Muscle layer of colon (tissue), 2 donors: ENCODE measurements around the gene RMI2.
"Not testable (repeated sequence)": the region's sequence is repeated elsewhere in the genome, so short reads cannot be mapped to it uniquely, and the experiment has no call there.

Experiments
- H3K27ac ChIP-seq: one replicate; pipeline ENCODE4 v1.7.0; 2013; ENCODE audit warnings: low read depth, mild to moderate bottlenecking, low read length, moderate library complexity
- H3K27me3 ChIP-seq, 2 donors: one replicate each; pipeline ENCODE4 v1.7.0; 2013; ENCODE audit warnings: low read length in 2 of 2, mild to moderate bottlenecking in 2 of 2; ENCODE audit not compliant: insufficient read depth in 2 of 2, control insufficient read depth in 1 of 2
- H3K36me3 ChIP-seq: one replicate; pipeline ENCODE4 v1.7.0; 2013; ENCODE audit warnings: mild to moderate bottlenecking, low read length; ENCODE audit not compliant: insufficient read depth
- H3K4me1 ChIP-seq: one replicate; pipeline ENCODE4 v1.7.0; 2013; ENCODE audit warnings: mild to moderate bottlenecking, low read length; ENCODE audit not compliant: insufficient read depth
- H3K4me3 ChIP-seq, 2 donors: one replicate each; pipeline ENCODE4 v1.7.0; 2013; ENCODE audit warnings: low read length in 2 of 2, low read depth in 1 of 2, mild to moderate bottlenecking in 1 of 2, moderate library complexity in 1 of 2
- H3K9ac ChIP-seq: one replicate; pipeline ENCODE4 v1.7.0; 2013; ENCODE audit warnings: low read length
- H3K9me3 ChIP-seq: one replicate; pipeline ENCODE4 v1.7.0; 2013; ENCODE audit warnings: mild to moderate bottlenecking, low read length
- donor health status: abdominal sarcoma.
- donor health status: Adenocarcinoma of cecum.

RMI2 gene

DNA sequence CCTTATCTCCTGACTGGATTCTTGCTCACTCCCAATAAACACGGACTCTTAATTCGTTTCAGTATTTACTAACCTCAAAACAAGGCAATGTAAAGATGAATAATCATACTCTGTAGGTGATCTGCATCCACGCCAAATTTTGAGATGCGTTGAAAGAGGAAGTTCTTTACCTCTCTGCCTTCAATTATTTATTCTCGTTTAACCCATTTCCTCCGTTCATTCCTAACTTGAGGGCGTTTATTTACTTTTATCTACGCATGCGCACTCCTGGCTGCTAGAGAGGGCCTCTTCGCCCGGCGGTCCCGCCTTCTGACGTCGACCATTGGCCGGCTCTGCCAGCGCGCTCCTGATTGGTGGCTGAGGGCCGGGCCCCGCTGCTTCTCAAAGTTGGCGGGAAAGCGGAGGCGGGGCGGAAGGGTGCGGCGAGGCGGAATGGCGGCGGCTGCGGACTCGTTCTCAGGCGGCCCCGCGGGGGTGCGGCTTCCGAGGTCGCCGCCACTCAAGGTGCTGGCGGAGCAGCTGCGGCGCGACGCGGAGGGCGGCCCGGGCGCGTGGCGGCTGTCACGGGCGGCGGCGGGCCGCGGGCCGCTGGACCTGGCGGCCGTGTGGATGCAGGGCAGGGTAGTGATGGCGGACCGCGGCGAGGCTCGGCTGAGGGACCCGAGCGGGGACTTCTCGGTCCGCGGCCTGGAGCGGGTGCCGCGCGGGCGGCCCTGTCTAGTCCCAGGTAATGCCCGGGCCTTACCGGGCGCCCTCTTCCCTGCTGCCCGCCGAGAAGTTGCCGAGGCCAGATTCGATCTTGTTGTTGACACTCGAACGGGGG lies at the start of gene RMI2:
RMI2 (plus strand) TSS at position 420 of the 823 bp plus-strand sequence; CDS start at position 433, 13 bp downstream.
- H3K4me3 ChIP-seq: peak within 1 kb of the TSS; percentile 59 to 64
- H3K27ac ChIP-seq: no peak within 1 kb of the TSS
- H3K9me3 ChIP-seq: no peaks in the 10 kb centered on the region
- no peaks in the 10 kb centered on the region for H3K36me3 ChIP-seq
- H3K27me3 ChIP-seq: no peaks in the 10 kb centered on the region
- no peak within 1 kb of the TSS for H3K9ac ChIP-seq
- peaks cover 13% of the 10 kb centered on the region for H3K4me1 ChIP-seq

DNA sequence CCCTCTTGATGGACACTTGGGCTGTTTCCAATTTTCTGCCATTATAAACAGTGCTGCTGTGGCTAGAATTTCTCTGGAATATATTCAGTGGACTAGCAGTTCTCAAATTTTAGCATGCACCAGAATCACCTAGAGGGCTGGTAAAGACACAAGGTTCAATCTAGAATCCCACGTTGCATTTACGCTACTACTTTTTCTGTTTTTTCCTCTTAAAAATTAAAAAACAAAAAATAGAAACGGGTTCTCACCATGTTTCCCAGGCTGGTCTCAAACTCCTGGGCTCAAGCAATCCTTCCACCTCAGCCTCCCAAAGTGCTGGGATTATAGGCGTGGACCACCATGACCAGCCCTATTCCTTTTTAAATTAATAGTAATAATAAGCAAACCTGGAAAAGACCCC lies 49.6 kb upstream of the RMI2 start:
- H3K4me1 ChIP-seq: peaks cover 15% of the 10 kb centered on the region
- H3K9me3 ChIP-seq: no peaks in the 10 kb centered on the region
- no peak overlapping the region for H3K27ac ChIP-seq
- H3K27me3 ChIP-seq: no peaks in the 10 kb centered on the region
- H3K36me3 ChIP-seq: no peaks in the 10 kb centered on the region
- no peak overlapping the region for H3K4me3 ChIP-seq
- H3K9ac ChIP-seq: no peak overlapping the region

DNA sequence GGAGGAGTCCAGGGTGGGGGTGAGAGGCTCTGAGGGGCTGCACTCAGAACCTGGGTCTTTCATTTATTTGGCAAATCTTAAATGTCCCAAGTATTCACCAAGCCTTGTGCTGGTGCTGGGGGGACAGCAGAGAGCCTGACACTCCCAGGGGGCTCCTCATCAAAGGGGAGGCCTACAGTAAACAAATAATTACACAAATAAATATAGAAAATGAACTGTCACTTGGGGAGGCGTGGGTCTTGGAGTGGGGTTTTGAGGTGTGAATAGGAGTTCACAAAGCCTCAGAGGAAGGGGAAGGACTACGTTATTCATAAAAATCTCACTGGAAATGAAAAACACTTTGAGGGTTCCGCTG lies 48.9 kb upstream of the RMI2 start:
- H3K27me3 ChIP-seq: no peaks in the 10 kb centered on the region
- H3K9ac ChIP-seq: no peak overlapping the region
- H3K4me1 ChIP-seq: peaks cover 15% of the 10 kb centered on the region
- no peaks in the 10 kb centered on the region for H3K9me3 ChIP-seq
- H3K27ac ChIP-seq: no peak overlapping the region
- no peak overlapping the region for H3K4me3 ChIP-seq
- no peaks in the 10 kb centered on the region for H3K36me3 ChIP-seq

DNA sequence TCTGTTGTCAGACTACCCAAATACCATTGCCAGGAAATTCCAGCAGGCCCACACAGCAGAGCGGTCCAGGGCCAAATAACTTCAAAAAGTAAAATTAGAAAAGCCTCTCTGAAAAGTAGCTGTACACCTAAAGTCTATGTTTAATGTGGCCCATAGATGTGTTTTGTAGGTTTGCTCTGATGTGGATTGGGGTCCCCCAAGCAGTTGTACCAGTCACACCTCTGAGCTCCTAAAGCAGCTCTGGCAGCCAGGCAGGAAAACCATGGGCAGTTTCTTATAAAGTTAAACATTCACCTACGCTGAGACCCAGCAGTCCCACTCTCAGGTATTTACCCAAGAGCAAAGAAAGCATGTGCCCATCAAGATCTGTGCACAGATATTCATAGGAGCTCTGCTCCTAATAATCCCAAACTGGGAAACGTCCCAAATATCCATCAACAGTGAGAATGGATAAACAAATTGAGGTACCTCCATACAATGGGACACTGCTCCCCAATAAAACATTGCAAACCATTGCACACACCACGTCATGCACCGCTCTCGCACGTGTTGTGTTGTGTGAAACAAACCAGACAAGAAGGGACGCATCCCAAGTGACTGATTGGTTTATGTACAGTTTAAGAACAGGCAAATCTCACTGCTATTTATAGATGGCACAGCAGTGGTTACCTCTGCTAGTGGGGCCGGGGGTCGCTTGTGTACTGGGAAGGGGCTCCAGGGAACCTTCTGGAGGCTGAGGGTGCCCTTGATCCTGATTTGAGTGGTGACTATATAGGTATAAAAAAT lies 48.4 kb upstream of the RMI2 start:
- Histone ChIP-seq H3K9ac (no peak overlapping the region), H3K4me3 (peak overlapping the region in 1 of 2 donors; percentile 29)

DNA sequence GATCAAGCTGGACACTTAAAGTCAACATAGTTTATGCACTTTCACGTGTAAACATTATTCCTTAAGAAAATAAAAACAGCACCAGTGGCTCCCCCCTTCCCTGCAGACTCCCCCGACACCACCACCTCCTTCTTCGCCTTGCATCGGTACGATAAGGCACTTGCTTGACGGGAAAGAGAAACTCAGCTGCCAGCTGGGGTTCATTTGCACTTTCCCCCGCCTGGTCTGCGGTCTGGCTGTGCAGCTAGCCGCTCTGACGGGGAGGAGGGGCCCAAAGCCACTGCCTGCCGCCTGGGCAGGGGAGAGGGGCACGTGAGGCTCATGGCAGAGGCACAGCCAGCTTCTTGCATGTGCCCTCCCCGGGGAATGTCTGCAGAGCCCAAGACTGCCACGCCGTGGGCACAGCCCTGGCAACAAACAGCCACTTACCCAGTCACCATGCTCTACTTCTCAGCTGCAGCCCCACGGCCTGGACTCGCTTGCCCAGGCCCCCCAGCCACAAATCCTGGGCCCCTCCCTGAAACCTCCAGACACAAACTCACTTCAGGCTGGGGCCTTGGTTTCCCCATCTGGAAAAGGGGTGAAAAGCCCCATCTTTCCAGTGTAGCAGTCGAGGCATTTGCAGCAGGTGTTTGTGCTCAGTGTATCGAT lies 47.6 kb upstream of the RMI2 start:
- peaks cover 15% of the 10 kb centered on the region for H3K4me1 ChIP-seq
- no peak overlapping the region for H3K9ac ChIP-seq
- H3K9me3 ChIP-seq: no peaks in the 10 kb centered on the region
- H3K27me3 ChIP-seq: no peaks in the 10 kb centered on the region
- peak overlapping the region in 1 of 2 donors; percentile 29 for H3K4me3 ChIP-seq
- H3K27ac ChIP-seq: peak overlapping the region; percentile 62
- no peaks in the 10 kb centered on the region for H3K36me3 ChIP-seq

More for the DNA sequence above, 48.4 kb upstream of the RMI2 start:
- Histone ChIP-seq H3K9me3 (no peaks in the 10 kb centered on the region), H3K27me3 (no peaks in the 10 kb centered on the region), H3K36me3 (no peaks in the 10 kb centered on the region), H3K4me1 (peaks cover 15% of the 10 kb centered on the region), H3K27ac (no peak overlapping the region)

DNA sequence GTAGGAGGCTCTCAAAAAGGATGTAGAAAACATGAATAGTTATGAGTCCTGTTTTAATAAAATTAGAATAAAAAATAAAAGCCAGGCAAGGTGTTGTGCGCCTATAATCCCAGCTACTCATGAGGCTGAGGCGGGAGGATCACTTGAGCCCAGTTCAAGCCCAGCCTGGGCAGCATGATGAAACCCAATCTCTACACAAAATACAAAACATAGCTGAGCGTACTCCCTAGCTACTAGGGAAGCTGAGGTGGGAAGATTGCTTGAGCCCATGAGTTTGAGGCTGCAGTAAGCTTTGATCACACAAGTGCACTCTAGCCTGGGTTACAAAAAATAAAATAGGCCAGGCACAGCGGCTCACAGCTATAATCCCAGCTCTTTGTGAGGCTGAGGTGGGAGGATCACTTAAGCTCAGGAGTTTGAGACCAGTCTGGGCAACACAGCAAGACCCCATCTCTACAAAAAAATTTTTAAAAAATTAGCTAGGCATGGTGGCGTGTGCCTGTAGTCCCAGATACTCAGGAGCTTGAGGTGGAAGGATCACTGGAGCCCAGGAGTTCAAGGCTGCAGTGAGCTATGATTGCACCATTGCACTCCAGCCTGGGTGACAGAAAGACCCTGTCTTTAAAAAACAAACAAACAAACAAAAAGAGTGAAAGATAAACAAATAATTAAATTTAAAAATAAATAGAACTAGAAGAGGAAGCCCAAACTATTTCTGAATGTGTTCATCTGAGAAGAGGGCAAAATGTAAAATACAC lies 46.9 kb upstream of the RMI2 start:
- H3K36me3 ChIP-seq: no peaks in the 10 kb centered on the region
- no peaks in the 10 kb centered on the region for H3K27me3 ChIP-seq
- peak overlapping the region; percentile 62 for H3K27ac ChIP-seq
- H3K4me3 ChIP-seq: no peak overlapping the region
- H3K9ac ChIP-seq: no peak overlapping the region
- H3K4me1 ChIP-seq: peaks cover 15% of the 10 kb centered on the region
- H3K9me3 ChIP-seq: no peaks in the 10 kb centered on the region

DNA sequence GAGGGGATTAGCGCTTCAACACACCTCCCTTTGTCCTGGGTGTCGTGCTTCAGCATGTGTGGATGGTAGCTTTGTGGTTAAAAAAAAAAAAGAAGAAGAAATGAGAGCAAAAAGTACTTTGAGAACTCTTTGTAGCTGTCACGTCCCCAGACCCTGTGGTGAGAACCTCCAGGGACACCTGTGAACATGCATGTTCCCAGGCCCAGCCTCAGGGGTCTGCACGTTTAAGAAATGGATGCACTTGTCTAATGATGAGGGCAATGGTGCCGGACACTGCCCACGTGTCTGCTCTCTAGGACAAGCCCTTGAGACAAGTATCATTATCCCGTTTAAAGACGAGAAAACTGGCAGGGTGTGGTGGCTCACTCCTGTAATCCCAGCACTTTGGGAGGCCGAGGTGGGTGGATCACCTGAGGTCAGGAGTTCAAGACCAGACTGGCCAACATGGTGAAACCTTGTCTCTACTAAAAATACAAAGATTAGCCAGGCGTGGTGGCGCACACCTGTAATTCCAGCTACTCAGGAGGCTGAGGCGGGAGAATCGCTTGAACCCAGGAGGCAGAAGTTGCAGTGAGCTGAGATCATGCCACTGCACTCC lies 46.2 kb upstream of the RMI2 start:
- not testable (repeated sequence) for H3K27me3 ChIP-seq
- peaks cover 15% of the 10 kb centered on the region for H3K4me1 ChIP-seq

DNA sequence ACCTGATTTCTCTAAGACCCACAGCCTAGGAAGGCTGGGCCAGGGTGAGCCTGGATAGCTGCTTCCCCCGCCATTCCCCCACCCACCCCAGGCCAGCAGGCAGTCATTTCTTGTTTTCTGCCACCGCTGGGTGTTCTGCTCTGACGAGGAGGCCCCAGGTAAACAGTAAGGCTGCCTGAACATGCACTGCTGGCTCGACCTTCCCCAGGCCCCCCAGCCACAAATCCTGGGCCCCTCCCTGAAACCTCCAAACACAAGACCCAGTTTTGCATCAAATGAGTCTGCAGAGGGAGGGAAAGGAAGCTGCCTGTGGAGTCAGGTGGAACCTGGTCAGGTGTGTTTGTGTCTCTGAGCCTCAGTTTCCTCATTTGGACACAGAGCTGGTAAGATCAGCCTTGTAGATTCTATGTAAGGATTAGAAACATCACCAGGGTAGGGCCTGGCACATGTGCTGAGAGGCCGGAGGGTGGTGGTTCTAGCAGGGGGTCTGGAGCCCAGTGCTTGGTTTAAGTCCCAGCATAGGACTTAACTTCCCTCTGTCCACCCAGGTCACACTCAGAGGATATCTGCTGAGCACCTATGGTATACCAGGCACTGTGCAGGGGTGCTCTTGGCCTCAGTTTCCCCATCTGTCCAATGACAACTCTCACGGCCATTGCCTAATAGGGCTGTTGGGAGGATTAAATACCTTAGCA lies 45.2 kb upstream of the RMI2 start:
- Histone ChIP-seq H3K36me3 (no peaks in the 10 kb centered on the region), H3K4me1 (peaks cover 15% of the 10 kb centered on the region), H3K4me3 (no peak overlapping the region), H3K9me3 (no peaks in the 10 kb centered on the region), H3K9ac (no peak overlapping the region), H3K27me3 (no peaks in the 10 kb centered on the region), H3K27ac (no peak overlapping the region)

More for the DNA sequence above, 46.2 kb upstream of the RMI2 start:
- H3K4me3 ChIP-seq, H3K9ac ChIP-seq, H3K36me3 ChIP-seq, H3K27ac ChIP-seq, H3K9me3 ChIP-seq: not testable (repeated sequence)

DNA sequence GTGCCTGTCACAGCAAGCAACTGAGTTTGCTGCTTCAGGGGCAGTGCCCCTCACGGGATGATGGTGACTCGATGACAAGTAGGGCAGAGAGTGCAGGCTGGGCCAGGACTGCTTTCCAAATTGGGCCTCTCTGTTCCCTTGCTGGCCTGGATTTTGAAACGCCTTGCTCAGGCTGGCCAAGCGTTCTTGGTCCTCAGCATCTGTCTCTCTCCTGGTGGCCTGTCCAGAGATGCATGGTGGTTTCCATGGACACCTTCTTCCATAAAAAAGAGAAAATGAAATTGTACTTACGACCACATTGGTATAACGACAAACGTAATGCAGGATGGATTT lies 44.7 kb upstream of the RMI2 start:
- Histone ChIP-seq H3K4me1 (peaks cover 15% of the 10 kb centered on the region), H3K36me3 (no peaks in the 10 kb centered on the region), H3K9me3 (no peaks in the 10 kb centered on the region), H3K27ac (no peak overlapping the region), H3K4me3 (no peak overlapping the region), H3K27me3 (no peaks in the 10 kb centered on the region), H3K9ac (no peak overlapping the region)

DNA sequence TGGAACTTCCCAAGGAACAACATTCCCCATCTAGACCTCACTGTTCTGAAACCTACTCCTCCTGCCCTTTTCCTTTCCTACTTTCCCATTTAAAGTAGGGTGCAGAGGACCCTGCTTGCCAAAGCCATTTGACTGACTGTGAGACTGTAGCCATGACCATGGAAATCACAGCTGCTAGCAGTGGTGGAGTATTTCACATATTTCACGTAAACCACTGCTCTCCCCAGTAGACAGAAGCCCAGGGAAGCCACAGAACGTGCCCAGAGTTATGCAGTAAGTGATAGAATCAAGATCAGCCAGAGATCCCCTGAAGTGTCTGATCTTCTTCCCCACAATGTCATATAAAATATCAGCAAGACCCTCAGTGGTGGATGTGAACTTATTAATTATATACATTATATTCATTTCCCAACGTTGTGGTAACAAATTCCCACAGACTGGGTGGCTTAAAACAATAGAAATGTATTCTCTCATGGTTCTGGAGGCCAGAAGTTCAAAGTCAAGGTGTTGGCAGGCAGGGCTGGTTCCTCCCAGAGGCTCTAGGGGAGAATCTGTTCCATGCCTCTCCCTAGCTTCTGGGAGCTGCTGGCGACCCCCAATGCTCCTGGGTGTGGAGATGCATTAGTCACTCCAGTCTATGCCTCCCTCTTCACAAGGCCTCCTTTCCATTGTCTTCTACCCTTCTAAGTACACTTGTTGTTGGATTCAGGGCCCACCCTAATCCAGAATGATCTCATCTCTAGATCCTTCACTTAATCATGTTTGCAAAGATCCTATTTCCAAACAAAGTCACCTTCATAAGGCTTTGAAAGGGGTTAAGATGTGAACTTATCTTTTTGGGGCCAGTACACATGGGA lies 43.4 kb upstream of the RMI2 start:
- Histone ChIP-seq H3K27ac (no peak overlapping the region), H3K36me3 (no peaks in the 10 kb centered on the region), H3K4me3 (no peak overlapping the region), H3K4me1 (peaks cover 11% of the 10 kb centered on the region), H3K27me3 (no peaks in the 10 kb centered on the region), H3K9ac (no peak overlapping the region), H3K9me3 (no peaks in the 10 kb centered on the region)
